Measurements from ENCODE around the gene MNX1. TPM values are rescaled to one million over a fixed set of nuclear protein-coding genes. Genes with fewer than 3 reads are reported as not detected.

The MNX1 gene
- total and polyA plus RNA-seq, 9 of the 15 experiments (the other 6 are each of a cell fraction or from before 2014, with no cell fraction given), result 0.15 to 8.0 (median 1.4) TPM

DNA sequence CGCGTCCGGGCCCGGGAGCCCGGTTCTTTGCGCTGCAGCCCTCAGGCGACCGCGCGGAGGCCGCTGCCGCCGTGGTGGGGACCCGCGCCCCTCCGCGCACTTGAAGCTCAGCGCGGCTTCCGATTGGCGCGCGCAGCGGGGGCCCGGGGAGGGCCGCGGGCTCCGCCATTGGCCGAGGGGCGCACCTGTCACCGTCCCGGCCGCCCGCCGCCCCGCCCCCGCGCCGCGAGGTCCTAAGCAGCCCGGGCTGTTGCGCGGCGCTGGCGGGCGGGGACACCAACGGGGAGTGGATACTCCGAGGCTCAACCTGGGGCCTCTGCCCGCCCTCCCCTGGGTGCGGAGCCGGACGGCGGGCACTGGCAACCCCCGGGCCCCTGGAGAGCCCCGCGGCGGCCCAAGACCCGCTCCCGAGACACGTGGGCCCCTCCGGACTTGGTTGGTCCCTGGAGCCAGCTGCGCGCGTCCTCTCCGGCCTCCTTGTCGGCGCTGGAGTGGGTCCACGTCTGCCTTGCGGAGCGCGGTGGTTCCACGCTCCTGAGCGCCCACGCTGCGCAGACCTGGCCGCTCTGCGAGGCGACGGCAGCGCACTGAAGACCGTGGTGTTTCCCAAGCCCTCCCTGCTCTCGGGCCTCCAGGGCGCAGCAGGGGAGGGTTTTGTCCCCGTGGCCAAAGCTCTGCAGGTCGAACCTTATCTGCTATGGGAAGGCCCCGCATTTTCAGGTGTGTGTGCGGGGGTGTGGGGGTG, at the start of gene MNX1 (continued):
- TF ChIP-seq, protein P1, sequence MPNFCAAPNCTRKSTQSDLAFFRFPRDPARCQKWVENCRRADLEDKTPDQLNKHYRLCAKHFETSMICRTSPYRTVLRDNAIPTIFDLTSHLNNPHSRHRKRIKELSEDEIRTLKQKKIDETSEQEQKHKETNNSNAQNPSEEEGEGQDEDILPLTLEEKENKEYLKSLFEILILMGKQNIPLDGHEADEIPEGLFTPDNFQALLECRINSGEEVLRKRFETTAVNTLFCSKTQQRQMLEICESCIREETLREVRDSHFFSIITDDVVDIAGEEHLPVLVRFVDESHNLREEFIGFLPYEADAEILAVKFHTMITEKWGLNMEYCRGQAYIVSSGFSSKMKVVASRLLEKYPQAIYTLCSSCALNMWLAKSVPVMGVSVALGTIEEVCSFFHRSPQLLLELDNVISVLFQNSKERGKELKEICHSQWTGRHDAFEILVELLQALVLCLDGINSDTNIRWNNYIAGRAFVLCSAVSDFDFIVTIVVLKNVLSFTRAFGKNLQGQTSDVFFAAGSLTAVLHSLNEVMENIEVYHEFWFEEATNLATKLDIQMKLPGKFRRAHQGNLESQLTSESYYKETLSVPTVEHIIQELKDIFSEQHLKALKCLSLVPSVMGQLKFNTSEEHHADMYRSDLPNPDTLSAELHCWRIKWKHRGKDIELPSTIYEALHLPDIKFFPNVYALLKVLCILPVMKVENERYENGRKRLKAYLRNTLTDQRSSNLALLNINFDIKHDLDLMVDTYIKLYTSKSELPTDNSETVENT (CRISPR knock-in tag; IDR thresholded peaks at IDR 0.05), result no peak
- no peak for TF ChIP-seq ZBTB9 (CRISPR knock-in tag; IDR thresholded peaks at IDR 0.05)
- TF ChIP-seq ZNF668 (CRISPR knock-in tag; IDR thresholded peaks at IDR 0.05), result no peak
- no peak for TF ChIP-seq ZNF655 (CRISPR knock-in tag; IDR thresholded peaks at IDR 0.05)
- TF ChIP-seq ZNF384 (IDR thresholded peaks at IDR 0.05; ENCODE audit: low read depth, low read length), result no peak
- TF ChIP-seq DACH1 (IDR thresholded peaks at IDR 0.05; ENCODE audit: partially characterized antibody), result no peak
- no peak for TF ChIP-seq ZBTB49 (CRISPR knock-in tag; IDR thresholded peaks at IDR 0.05; ENCODE audit: borderline replicate concordance)
- TF ChIP-seq SREBF1 (IDR thresholded peaks at IDR 0.05; ENCODE audit: borderline replicate concordance, low read depth, low read length), result no peak
- TF ChIP-seq FOSL1 (tag; conservative IDR thresholded peaks at IDR 0.05), result no peak
- TF ChIP-seq EWSR1 (IDR thresholded peaks at IDR 0.05; ENCODE audit: borderline replicate concordance, low read depth, partially characterized antibody), result no peak
- TF ChIP-seq ZC3H8 (IDR thresholded peaks at IDR 0.05), result no peak
- no peak for TF ChIP-seq ZNF507 (tag; conservative IDR thresholded peaks at IDR 0.05)
- TF ChIP-seq SOX6 (IDR thresholded peaks at IDR 0.05), result 0 out of 2 replicates have a peak, but pooled peaks have one; percentile 18
- TF ChIP-seq USF2 (CRISPR knock-in tag; IDR thresholded peaks at IDR 0.05), result no peak
- TF ChIP-seq, protein P2, sequence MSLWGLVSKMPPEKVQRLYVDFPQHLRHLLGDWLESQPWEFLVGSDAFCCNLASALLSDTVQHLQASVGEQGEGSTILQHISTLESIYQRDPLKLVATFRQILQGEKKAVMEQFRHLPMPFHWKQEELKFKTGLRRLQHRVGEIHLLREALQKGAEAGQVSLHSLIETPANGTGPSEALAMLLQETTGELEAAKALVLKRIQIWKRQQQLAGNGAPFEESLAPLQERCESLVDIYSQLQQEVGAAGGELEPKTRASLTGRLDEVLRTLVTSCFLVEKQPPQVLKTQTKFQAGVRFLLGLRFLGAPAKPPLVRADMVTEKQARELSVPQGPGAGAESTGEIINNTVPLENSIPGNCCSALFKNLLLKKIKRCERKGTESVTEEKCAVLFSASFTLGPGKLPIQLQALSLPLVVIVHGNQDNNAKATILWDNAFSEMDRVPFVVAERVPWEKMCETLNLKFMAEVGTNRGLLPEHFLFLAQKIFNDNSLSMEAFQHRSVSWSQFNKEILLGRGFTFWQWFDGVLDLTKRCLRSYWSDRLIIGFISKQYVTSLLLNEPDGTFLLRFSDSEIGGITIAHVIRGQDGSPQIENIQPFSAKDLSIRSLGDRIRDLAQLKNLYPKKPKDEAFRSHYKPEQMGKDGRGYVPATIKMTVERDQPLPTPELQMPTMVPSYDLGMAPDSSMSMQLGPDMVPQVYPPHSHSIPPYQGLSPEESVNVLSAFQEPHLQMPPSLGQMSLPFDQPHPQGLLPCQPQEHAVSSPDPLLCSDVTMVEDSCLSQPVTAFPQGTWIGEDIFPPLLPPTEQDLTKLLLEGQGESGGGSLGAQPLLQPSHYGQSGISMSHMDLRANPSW (CRISPR knock-in tag; IDR thresholded peaks at IDR 0.05), result no peak
- TF ChIP-seq E2F3 (CRISPR knock-in tag; IDR thresholded peaks at IDR 0.05), result peak; percentile 68; the same call in 1 of the 2 replicates
- TF ChIP-seq COPS2 (conservative IDR thresholded peaks at IDR 0.05), result no peak
